HG03139 (cell line): ENCODE results near the gene INTS15.

Source experiments
- ATAC-seq: cut with Tn5 transposase; IDR thresholded peaks from one replicate; pipeline ENCODE4 v1.9.1; 2021; ENCODE audit not compliant: unreplicated experiment

INTS15 gene

DNA sequence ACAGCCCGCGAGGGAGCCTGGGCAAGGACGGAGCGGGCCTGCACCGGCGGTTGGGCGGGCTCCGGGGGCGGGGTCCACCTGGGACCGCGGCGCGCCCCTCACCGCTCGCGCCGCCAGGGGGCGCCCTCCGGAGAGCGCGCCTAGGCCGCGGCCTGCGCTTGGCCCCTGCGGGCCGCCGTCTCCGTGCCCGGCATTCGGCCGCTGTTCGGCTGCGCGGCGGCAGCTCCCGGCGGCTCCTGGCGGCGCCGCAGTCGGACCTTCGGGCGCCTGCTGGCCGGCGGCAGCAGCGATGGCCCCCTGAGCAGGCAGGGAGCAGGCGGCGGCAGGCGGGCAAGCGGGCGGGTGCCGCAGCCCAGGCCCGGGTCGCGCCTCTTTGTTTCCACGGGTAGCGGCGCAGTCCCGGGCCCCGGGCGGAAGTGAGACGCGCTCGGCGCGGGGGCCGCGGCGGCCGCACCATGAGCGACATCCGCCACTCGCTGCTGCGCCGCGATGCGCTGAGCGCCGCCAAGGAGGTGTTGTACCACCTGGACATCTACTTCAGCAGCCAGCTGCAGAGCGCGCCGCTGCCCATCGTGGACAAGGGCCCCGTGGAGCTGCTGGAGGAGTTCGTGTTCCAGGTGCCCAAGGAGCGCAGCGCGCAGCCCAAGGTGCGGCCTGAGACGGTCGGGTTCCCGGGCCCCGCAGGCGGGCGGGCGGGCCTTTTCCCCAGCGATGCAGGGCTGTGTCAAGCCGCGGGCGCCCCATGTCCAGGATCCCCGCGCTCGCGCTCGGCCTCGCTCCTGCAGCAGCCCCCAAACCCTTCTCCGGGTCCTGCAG is at the start of gene INTS15:
TSS of gene INTS15 (plus strand) at position 193 of the 816 bp plus-strand sequence. CDS start at position 456, 263 bp downstream.
- ATAC-seq = peak; percentile 85

DNA sequence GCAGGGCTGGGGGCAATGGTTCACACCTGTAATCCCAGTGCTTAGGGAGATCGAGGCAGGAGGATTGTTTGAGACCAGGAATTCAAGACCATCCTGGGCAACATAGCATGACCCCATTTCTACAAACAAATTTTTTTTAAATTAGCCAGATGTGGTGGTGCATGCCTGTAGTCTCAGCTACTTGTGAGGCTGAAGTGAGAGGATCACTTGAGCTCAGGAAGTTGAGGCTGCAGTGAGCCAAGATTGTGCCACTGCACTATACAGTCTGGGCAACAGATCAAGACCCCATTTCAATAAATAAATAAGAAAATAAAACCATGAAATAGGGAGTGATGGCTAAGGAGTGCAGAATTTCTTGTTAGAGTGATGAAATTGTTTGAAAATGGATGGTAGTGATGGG is 47.5 kb upstream of the INTS15 start:
- no peak for ATAC-seq

DNA sequence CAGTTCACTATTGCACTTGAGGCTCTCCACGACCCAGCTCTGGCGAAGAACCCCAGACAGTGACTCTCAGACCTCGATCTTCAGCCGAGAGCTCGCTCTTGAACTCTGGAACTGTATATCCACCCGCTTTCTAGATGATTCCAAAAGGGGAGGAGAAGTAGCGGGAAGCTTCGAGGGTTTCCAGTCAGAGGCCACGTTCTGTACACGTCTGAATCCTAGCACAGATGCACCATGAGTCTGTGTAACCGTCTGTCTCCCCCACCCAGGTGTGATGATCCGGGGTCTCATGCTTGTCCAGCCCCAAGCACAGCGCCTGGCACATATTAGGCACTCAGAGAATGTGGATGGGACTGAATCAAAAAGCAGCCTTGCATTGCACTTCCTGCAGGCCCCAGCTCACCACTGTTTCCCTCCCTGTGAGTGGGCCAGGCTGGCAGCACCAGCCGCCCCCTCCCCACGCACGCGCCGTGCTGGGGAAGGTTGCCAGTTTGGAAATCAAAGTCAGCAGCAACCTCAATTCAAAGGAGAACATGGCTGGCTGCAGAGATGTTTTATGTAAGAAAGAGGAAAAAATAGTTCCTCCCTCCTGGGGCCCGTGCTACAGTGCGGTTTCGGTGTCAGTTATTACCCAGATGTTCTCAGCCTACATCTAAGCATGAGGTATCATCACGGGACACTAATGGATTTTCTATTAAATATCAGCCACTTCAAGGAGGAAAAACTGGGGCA is 44.3 kb upstream of the INTS15 start:
- ATAC-seq = no peak

DNA sequence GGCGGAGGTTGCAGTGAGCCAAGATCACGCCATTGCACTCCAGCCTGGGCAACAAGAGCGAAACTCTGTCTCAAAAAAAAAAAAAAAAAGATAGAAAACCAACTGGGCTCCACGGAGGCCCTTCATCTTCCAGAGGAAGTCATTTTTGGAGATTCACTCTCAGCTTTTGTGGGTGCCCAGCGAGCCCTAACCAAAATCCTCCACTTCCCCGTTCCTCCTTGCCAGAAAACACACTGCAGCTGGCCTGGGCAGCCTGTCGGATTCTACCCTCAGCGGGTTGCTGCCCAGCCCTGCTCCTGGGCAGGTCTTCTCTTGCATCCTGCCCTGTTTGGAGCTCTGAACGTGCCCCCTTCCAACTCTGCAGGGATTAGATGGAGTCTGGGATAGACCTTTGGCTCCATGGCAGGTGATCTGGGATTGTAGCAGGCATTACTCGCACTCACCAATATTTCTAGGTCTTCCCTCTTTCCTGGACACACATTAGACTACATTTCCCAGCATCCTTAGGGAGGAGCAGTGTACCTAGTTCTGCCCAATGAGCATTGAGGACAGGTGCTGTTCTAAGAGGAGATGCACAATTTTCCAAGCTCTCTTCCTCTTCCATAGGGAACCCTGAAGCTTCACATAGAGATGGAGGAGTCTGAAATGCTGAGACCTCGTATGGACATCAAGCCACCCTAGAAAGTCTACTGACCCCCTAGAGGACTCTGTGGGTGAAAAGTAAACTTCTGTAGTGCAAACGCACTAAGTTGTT is 43.1 kb upstream of the INTS15 start:
- no peak for ATAC-seq

DNA sequence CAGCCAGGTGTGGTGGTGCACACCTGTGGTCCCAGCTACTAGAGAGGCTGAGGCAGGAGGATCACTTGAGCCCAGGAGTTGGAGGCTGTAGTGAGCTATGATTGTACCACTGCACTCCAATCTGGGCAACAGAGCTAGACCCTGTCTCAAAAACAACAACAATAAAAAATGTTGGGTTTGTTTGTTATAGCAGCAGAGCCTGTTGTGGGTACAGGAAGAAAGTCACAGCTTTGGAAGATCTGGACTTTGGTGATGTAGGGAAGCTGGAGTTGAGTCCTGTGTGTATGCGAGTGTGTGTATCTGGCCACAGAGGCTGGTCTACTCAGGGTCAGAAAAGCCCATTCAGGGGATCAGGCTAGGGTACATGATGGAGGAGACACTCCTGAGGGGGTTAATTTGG is 42.4 kb upstream of the INTS15 start:
- no peak for ATAC-seq

DNA sequence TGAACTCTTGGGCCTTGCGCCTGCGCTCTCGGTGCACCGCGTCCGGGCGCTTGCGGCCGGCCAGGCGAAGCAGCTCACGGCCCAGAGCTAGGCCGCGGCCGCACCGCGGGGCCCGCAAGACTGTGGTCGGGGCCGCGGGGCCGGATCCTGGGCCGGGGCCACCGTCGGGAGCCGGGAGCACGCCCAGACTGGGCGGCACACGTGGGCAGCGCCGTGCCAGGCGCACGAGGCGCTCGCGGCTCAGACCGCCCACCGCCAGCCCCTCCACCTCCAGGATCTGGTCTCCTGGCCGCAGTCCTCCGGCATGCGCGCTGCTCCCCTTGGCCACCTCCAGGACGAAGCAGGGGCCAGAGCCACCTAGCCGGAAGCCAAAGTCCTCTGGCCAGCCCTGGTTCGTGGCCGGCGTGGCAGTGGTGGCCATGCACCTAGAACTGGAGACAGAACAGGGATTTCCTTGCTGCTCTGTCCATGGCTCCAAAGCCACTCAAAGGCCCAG is 38.8 kb upstream of the INTS15 start, which contains the start of gene GRID2IP:
TSS of gene GRID2IP (minus strand) at position 446 of the 496 bp plus-strand sequence. CDS start at position 421, 25 bp downstream.
- no peak for ATAC-seq

DNA sequence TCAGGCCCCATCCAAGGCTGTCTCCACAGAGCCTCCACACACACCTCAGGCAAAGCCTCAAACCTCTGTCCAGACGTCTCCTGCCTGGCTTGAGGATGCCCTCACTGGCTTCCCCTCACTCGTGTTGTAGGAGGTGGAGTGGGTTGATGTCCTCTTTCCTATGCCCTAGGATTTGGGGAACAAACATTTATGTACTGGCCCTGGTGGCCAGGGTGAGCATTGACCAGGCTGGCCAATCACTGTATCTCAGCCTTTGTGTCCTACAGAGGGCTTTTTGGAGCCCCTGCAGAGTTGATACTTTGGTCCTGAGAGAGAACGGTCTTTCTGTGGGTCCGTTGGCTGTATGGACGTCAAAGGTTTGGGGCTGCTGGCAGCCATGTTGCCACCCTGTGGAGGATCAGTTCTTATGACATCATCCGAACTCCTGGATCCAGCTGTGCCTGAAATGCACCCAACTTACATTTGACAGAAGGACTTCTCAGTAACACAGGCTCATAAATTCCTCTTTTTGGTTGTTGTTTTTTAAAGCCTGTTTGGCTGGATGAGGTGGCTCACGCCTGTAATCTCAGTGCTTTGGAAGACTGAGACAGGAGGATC is 36.3 kb upstream of the INTS15 start:
- ATAC-seq = no peak

DNA sequence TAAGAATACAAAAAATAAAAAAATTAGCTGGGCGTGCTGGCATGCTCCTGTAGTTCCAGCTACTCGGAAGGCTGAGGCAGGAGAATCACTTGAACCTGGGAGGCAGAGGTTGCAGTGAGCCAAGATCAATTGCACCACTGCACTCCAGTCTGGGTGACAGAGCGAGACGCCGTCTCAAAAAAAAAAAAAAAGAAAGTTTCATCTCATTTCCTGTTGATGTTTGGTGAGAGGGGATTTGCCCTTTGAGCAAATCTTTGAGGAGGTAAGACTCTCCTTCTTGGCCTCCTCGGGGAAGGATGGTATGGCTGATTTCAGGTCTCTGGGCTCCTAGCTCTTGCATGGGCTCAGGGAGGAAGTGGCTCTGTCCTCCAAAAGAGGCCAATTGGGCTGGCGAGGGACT is 35.0 kb upstream of the INTS15 start:
- ATAC-seq = no peak

DNA sequence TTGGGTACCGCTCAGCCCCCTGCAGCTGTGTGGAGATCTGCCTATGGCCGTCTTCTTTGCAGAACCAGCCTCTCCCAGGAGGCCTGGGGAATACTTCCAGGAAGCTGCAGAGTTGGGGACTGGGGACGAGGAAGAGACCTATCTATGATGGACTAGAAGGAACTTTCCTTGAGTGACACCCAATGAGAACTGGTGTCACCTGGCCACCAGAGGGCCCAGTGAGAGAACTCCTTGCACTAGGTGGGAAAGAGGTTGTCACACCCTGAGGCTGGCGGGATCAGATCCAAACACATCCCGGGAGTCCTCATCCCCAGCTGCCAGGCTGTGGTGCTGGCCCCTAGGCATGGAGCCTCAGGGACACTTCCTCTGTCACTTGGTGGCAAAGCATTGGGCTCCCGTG is 33.6 kb upstream of the INTS15 start:
- ATAC-seq = no peak

DNA sequence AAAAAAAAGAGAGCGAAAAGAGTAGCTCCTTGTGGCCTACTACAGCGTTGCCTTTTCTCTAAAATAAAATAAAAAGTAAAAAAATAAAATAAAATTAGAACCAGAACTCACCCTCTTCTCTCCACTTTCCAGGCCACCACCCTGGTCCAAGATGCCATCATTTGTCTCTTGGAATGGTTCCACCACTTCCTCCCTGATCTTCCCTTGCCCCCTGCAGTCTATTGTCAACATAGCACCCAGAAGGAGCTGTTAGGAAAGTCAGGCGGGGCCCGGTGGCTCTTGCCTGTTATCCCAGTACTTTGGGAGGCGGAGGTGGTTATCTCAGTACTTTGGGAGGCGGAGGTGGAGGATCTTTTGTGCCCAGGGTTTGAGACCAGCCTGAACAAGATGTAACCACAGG is 31.0 kb upstream of the INTS15 start:
- ATAC-seq = no peak

DNA sequence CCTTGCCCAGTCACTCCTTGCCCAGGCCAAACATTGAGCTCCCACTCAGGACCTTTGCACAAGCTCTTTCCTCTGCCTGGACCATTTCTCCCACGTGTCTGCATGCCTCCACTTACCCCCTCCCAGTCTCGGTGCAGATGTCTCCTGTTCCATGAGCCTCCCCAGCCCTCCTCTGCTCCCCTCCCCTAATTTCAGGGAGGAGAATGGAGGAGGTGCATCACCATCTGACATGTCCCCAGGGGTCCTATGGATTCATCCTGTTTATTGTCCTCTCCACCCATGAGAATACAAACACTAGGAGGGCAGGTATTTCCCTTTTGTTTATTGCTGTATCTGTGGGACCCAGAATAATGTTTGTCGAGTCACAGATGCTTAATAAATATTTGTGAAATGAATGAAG is 29.9 kb upstream of the INTS15 start:
- no peak for ATAC-seq

DNA sequence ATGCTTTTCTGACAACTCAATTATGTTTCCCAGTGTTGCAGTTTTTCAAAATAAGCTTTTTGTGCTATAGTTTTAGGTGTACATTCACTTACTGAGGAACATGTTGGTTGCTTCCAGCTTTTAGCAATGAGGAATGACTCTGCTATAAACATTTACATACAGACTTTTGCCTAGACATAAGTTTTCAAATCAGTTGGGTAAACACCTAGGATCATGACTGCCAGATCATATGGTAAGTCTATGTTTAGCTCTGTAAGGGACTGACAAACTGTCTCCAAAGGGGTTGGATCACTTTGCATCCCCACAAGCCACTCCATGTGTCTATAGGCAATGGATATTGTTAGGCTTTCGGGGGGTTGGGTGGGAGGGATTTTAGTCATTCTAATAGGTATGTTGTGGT is 27.7 kb upstream of the INTS15 start:
- ATAC-seq = no peak

DNA sequence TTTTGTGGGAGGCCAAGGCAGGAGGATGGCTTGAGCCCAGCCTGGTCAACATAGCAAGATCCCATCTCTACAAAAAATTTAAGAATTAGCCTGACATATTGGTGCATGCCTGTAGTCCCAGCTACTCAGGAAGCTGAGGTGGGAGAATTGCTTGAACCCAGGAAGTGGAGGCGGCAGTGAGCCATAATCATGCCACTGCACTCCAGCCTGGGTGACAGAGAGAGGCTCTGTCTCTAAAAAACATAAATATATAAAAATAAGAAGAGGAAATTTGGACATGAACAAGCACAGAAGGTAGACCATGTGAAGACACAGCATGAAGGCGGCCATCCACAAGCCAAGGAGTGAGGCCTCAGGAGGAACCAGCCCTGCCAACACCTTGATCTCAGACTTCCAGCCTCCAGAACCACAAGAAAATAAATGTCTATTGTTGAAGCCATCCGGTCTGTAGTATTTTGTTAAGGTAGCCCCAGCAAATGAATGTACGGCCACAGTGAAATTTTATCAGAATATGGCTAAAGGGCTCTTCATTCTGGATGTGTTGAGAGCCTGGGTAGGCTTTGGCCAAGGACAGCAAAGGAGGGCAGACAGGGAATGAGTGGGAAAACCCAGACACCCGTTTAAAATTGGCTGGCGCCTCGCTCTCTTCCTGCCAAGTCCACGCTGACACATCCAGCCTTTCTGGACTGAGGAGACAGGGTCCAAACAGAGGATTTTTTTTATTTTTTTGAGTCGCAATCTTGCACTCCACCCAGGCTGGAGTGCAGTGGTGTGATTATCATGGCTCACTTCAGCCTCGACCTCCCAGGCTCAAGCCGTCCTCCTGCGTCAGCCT is 25.7 kb upstream of the INTS15 start:
- no peak for ATAC-seq

DNA sequence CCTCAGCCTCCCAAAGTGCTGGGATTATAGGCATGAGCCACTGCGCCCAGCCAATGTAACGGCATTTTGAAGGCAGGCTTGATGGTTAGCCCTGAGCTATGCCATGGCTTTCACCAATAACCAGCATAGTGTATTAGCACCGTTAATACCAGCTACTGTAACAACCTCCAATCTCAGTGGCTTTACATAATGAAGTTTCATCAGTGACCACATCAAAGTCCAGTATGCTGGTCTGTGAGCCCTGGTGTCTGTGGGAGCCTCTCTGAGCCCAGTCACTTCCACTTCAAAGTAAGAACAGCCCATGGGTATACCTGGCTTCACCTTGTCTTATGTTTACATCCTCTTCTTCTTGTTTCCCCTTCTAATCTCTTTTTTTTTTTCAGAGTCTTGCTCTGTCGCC is 24.2 kb upstream of the INTS15 start:
- no peak for ATAC-seq

DNA sequence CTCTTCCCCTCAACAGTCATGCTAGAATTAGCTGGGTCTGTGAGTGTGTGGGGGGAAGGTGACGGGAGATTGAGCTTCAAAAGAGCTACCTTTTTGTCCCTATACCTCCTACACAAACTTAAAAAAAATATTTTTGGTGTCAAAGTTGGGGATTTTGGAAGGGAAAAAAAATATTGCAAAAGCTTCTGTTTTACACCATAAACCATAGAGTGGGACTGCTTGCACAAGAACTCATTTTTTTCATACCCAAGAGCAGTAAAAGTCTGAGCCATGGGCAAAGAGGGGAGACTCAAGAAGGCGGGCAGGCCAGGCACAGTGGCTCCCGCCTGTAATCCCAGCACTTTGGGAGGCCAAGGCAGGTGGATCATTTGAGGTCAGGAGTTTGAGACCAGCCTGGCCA is 21.9 kb upstream of the INTS15 start:
- no peak for ATAC-seq

DNA sequence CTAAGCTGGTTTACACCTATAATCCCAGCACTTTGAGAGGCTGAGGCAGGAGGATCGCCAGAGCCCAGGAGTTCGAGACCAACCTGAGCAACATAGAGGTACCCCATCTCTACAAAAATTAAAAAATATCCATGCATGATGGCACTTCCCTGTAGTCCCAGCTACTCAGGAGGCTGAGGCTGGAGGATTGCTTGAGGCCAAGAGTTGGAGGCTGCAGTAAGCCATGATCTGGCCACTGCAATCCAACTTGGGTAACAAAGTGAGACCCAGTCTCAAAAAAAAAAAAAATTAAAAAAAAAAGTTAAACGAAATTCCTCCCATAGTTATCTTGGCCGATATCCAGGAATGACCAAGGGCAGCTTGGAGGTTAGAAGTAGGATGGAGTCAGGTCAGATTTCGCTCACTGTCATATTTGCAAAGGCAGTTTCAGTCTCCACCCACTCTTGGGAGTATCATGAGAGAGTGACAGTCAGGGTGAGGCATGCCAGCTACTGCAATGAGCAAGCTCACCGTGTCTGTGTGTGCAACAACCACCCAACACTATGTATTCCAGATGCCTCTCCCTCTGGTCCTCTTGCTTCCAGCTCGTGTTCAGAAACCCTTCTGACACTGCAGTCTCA is 18.6 kb upstream of the INTS15 start:
- ATAC-seq = no peak

DNA sequence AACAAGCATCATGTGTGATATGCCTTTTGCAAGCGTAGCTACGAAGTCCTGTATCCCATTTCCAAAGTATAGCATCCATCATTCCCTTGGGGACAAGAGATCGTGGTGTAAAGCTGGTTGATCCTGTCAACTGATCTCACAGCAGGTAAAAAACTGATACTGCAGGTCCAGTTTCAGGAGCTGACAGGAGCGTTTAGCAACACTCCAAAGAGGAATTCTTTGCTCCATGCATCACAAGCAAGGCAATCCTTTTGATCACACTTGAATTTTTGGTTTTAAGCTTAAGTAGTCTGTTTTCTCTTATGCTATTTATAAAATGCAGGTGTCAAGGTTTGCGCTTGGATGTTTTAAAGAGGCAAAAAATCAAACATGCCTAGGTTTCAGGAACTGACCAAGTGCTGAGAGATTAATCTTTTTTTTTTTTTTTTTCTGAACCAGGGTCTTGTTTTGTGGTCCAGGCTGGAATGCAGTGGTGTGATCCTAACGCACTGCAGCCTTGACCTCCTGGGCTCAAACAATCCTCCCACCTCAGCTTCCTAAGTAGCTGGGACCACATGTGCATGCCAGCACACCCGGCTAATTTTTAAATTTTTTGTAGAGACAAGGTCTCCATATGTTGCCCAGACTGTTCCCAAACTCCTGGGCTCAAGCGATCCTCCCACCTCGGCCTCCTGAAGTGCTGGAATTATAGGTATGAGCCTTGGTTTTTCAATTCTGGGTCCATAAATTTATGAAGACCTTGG is 14.4 kb upstream of the INTS15 start:
- ATAC-seq = no peak

DNA sequence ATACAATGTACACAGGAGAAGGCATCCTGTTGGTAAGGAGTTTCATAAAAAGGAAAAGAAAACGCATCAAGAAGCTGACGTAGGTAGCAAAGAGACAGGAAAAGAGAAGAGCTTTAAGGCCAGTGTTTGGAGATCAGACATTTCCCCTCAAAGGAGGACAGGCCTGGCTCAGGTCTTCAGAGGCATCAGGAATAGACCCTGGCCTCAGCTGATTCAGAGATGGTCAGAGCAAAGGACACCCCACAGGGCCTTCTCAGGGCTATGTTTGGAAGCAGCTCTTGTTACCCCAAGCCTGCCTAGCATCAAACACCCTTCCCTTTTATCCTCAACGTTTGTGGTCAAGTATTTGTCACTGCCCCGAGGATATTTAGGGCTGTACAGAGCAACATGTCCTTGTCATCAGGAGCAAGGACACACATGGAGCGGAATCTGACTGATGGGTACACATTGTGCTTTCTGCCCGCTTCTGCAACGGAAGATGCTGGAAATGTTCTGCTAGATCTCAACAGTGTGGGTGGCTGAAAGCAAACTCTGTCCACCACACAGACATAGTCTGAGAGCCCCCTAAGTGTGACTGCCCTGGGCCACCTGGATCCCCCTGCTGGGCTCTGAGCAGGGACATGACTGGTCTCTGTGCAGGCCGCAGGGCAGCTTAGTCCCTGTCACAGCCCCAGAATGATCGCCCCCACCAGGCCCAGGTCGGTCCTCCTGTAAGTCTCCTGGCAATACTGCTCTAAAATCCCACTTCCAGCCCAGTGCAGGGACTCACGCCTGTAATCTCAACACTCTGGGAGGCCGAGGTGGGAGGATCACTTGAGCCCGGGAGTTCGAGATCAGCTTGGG is 13.6 kb upstream of the INTS15 start:
- no peak for ATAC-seq
